H9 (cell line): ENCODE data around the gene OTUB2. TPM values are rescaled to one million over a fixed set of nuclear protein-coding genes. Genes with fewer than 3 reads are reported as not detected.

Source experiments
- DNase-seq: peaks from one replicate; pipeline ENCODE4 v3.0.0-alpha.2; 2017
- H2AFZ ChIP-seq: one replicate; pipeline ENCODE4 v1.6.1; 2013; ENCODE audit warnings: mild to moderate bottlenecking, low read length, control low read depth, moderate library complexity
- H2AK5ac ChIP-seq: 2 replicates; pipeline ENCODE4 v1.6.1; 2013; ENCODE audit warnings: low read length, control low read depth, mixed read lengths; ENCODE audit not compliant: insufficient read length
- H2BK120ac ChIP-seq: one replicate; pipeline ENCODE4 v1.6.1; 2013; ENCODE audit warnings: low read depth, mild to moderate bottlenecking, low read length, control low read depth, inconsistent platforms; ENCODE audit not compliant: poor library complexity, severe bottlenecking
- H2BK12ac ChIP-seq: 2 replicates; pipeline ENCODE4 v1.6.1; 2013; ENCODE audit warnings: low read length, control low read depth, mixed read lengths, low read depth; ENCODE audit not compliant: insufficient read length
- H2BK15ac ChIP-seq: 2 replicates; pipeline ENCODE4 v1.6.1; 2013; ENCODE audit warnings: low read depth, low read length, control low read depth
- H2BK20ac ChIP-seq: one replicate; pipeline ENCODE4 v1.6.1; 2013; ENCODE audit warnings: low read depth, mild to moderate bottlenecking, low read length, control low read depth, inconsistent platforms; ENCODE audit not compliant: poor library complexity, severe bottlenecking
- H2BK5ac ChIP-seq: 2 replicates; pipeline ENCODE4 v1.6.1; 2013; ENCODE audit warnings: low read length, control low read depth, mixed read lengths; ENCODE audit not compliant: insufficient read length
- H3K14ac ChIP-seq: 2 replicates; pipeline ENCODE4 v1.6.1; 2013; ENCODE audit warnings: low read length, control low read depth; ENCODE audit not compliant: insufficient read depth
- H3K18ac ChIP-seq: 2 replicates; pipeline ENCODE4 v1.6.1; 2013; ENCODE audit warnings: low read depth, mild to moderate bottlenecking, mixed read lengths, low read length, control low read depth; ENCODE audit not compliant: insufficient read length
- H3K23ac ChIP-seq: 2 replicates; pipeline ENCODE4 v1.6.1; 2013; ENCODE audit warnings: low read length, control low read depth, mixed read lengths, low read depth; ENCODE audit not compliant: insufficient read length
- H3K23me2 ChIP-seq: 2 replicates; pipeline ENCODE4 v1.6.1; 2013; ENCODE audit warnings: low read depth, mild to moderate bottlenecking, mixed read lengths, low read length, control low read depth; ENCODE audit not compliant: insufficient read length, poor library complexity, severe bottlenecking
- H3K27ac ChIP-seq: 2 replicates; pipeline ENCODE4 v1.5.1; 2013; ENCODE audit warnings: low read length, control low read depth, mixed read lengths, low read depth; ENCODE audit not compliant: insufficient read length
- H3K27me3 ChIP-seq: 2 replicates; pipeline ENCODE4 v1.6.1; 2013; ENCODE audit warnings: low read length, control low read depth, inconsistent platforms; ENCODE audit not compliant: insufficient read depth
- H3K4ac ChIP-seq: 2 replicates; pipeline ENCODE4 v1.6.1; 2013; ENCODE audit warnings: low read depth, mild to moderate bottlenecking, control low read depth, inconsistent platforms, low read length, moderate library complexity
- H3K4me1 ChIP-seq: 2 replicates; pipeline ENCODE4 v1.6.1; 2013; ENCODE audit warnings: low read length, control low read depth, inconsistent platforms; ENCODE audit not compliant: insufficient read depth
- H3K4me2 ChIP-seq: 2 replicates; pipeline ENCODE4 v1.6.1; 2013; ENCODE audit warnings: low read length, control low read depth, mixed read lengths; ENCODE audit not compliant: insufficient read length, insufficient read depth
- H3K56ac ChIP-seq: 2 replicates; pipeline ENCODE4 v1.6.1; 2013; ENCODE audit warnings: low read depth, mild to moderate bottlenecking, mixed read lengths, low read length, control low read depth; ENCODE audit not compliant: insufficient read length
- H3K79me1 ChIP-seq: 2 replicates; pipeline ENCODE4 v1.6.1; 2013; ENCODE audit warnings: low read depth, mild to moderate bottlenecking, moderate library complexity, low read length, control low read depth, inconsistent platforms; ENCODE audit not compliant: insufficient read depth, poor library complexity, severe bottlenecking
- H3K79me2 ChIP-seq: 2 replicates; pipeline ENCODE4 v1.6.1; 2013; ENCODE audit warnings: low read length, control low read depth, inconsistent platforms; ENCODE audit not compliant: insufficient read depth
- H3K9ac ChIP-seq: 2 replicates; pipeline ENCODE4 v1.6.1; 2013; ENCODE audit warnings: low read length, control low read depth, mixed read lengths; ENCODE audit not compliant: insufficient read length; ENCODE audit errors: extremely low read depth
- H3K9me3 ChIP-seq: one replicate; pipeline ENCODE4 v1.6.1; 2013; ENCODE audit warnings: low read depth, low read length, inconsistent platforms; ENCODE audit not compliant: control insufficient read depth
- H3T11ph ChIP-seq: one replicate; pipeline ENCODE4 v1.6.1; 2013; ENCODE audit warnings: mild to moderate bottlenecking, low read length, control low read depth, inconsistent platforms
- H4K20me1 ChIP-seq: one replicate; pipeline ENCODE4 v1.6.1; 2013; ENCODE audit not compliant: control insufficient read depth, insufficient read length, insufficient read depth
- H4K5ac ChIP-seq: 2 replicates; pipeline ENCODE4 v1.6.1; 2013; ENCODE audit warnings: low read depth, mild to moderate bottlenecking, mixed read lengths, low read length, control low read depth; ENCODE audit not compliant: insufficient read length
- H4K8ac ChIP-seq: replicated peaks from 2 replicates; pipeline ENCODE4 v1.6.1; 2013; ENCODE audit warnings: low read length, control low read depth, mixed read lengths, low read depth; ENCODE audit not compliant: insufficient read length
- H4K91ac ChIP-seq: 2 replicates; pipeline ENCODE4 v1.6.1; 2013; ENCODE audit warnings: low read depth, mild to moderate bottlenecking, moderate library complexity, mixed read lengths, low read length, control low read depth; ENCODE audit not compliant: insufficient read length
- H3K27ac Mint-ChIP-seq, 3 experiments: 2 replicates in 2 of 3; 3 replicates in 1 of 3; pipeline ENCODE4 v1.8.0; 2020 to 2021; ENCODE audit warnings: mixed read lengths in 3 of 3, mild to moderate bottlenecking in 1 of 3, moderate library complexity in 1 of 3
- H3K27me3 Mint-ChIP-seq: 2 replicates; pipeline ENCODE4 v1.8.0; 2021; ENCODE audit warnings: low read depth, mild to moderate bottlenecking, moderate library complexity, mixed read lengths
- H3K36me3 Mint-ChIP-seq, 3 experiments: 2 replicates in 2 of 3; 3 replicates in 1 of 3; pipeline ENCODE4 v1.8.0; 2020 to 2021; ENCODE audit warnings: low read depth in 3 of 3, mixed read lengths in 3 of 3; ENCODE audit not compliant: insufficient read depth in 1 of 3
- H3K4me1 Mint-ChIP-seq, 2 experiments: 2 replicates each; pipeline ENCODE4 v1.8.0; 2020; ENCODE audit warnings: mixed read lengths in 2 of 2
- H3K4me3 Mint-ChIP-seq, 2 experiments: 2 replicates in 1 of 2; 3 replicates in 1 of 2; pipeline ENCODE4 v1.8.0; 2020 to 2021; ENCODE audit warnings: mild to moderate bottlenecking in 2 of 2, mixed read lengths in 2 of 2, moderate library complexity in 1 of 2
- H3K9me3 Mint-ChIP-seq, 2 experiments: 2 replicates in 1 of 2; 3 replicates in 1 of 2; pipeline ENCODE4 v1.8.0; 2020; ENCODE audit warnings: mild to moderate bottlenecking in 2 of 2, mixed read lengths in 2 of 2, moderate library complexity in 1 of 2
- CTCF ChIP-seq: fragments of 200-600 bp; sonication (generic); conservative IDR thresholded peaks from 3 replicates; pipeline ENCODE4 v1.8.0; 2021; ENCODE audit warnings: antibody characterized with exemption, mild to moderate bottlenecking
- whole genome bisulfite sequencing: extraction: QIAGEN DNeasy Blood & Tissue Kit; methylation state at CpG from one replicate; pipeline ENCODE4 v1.1.7; 2013; ENCODE audit warnings: missing lambda C conversion rate, low lambda C conversion rate, mixed read lengths; ENCODE audit not compliant: insufficient read length; ENCODE audit errors: extremely low coverage; 5-methylcytosine and 5-hydroxymethylcytosine counted together
- long read RNA-seq: library from polyadenylated mRNA; unstranded; transcript quantifications from one replicate; pipeline ENCODE4 v2.0.0, GENCODE V29; 2020
- total RNA-seq: library from RNA; stranded (reverse); gene quantifications from 2 replicates; pipeline ENCODE4 v1.2.1, GENCODE V29; 2021

OTUB2 gene
- total RNA-seq = 3.6 and 3.7 TPM in 2 replicates
- long read RNA-seq, transcript OTUB2-201 (6 exons, 3,922 nt) = major isoform, 23 of 28 reads
- long read RNA-seq, partial matches to known transcripts = 0 of 28 reads
- long read RNA-seq, other reads (novel, unspliced or antisense) = 5 of 28 reads

DNA sequence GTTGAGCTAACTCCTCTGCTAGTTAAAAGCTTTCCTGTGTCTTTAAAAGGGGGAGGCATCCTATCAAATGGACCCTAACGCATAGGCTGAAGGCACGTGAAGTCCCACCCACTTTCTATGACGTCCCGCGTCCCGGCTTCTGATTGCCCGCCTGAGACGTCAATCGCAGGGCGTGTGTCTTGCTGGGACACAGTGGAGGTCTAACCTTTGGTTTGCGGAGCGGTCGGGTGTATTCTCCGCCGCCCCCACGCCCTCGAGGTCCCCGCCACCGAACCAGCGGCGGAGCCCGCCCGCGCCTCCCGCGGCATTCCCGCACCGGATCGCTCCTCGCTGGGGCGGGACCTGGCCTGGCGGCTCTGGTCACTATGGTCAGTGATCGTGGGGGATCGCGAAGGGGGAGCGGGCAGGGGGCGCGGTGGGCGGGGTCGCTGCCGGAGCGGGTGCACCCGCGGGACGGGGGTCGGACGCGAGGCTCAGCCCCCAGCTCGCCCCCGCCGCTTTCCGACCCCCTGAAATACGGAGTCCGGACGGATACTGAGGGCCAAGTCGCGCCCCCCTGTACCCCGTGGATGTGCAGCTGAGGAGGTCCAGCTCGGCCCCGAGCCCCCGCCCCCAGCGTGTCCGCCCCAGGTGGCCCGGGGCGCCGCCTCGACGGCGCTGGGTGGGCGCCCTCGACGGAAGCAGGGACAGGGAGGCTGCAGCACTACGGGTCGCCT is at the start of gene OTUB2:
Gene OTUB2 (plus strand): TSS at position 168 of the 716 bp plus-strand sequence. CDS start 198 bp downstream, at position 366.
- H3K9me3 Mint-ChIP-seq = no peaks in the 10 kb centered on the region
- Histone ChIP-seq H2BK12ac (no peak within 1 kb of the TSS), H3K9ac (no peak within 1 kb of the TSS), H3T11ph (no peak within 1 kb of the TSS), H3K79me1 (no peaks in the 10 kb centered on the region), H3K4ac (no peak within 1 kb of the TSS), H2AK5ac (no peak within 1 kb of the TSS), H3K79me2 (no peaks in the 10 kb centered on the region), H2AFZ (no peak within 1 kb of the TSS), H4K5ac (no peak within 1 kb of the TSS), H3K56ac (no peak within 1 kb of the TSS), H4K8ac (no peak within 1 kb of the TSS), H2BK5ac (no peak within 1 kb of the TSS), H3K27ac (no peak within 1 kb of the TSS), H3K23ac (no peak within 1 kb of the TSS), H4K20me1 (no peaks in the 10 kb centered on the region), H3K23me2 (no peaks in the 10 kb centered on the region), H2BK20ac (no peak within 1 kb of the TSS), H3K4me2 (peak within 1 kb of the TSS; percentile 45), H3K9me3 (no peaks in the 10 kb centered on the region), H3K18ac (no peak within 1 kb of the TSS), H3K4me1 (no peaks in the 10 kb centered on the region; the same call in 1 of the 2 replicates), H2BK120ac (no peak within 1 kb of the TSS), H3K27me3 (no peaks in the 10 kb centered on the region), H3K14ac (peak within 1 kb of the TSS; percentile 50; the same call in 1 of the 2 replicates), H4K91ac (no peak within 1 kb of the TSS), H2BK15ac (no peak within 1 kb of the TSS)
- H3K4me1 Mint-ChIP-seq = peaks cover 28 to 41% of the 10 kb centered on the region in 2 experiments
- H3K27me3 Mint-ChIP-seq = peaks cover 5% of the 10 kb centered on the region; the same call in 1 of the 2 replicates
- WGBS = no CpG with 5 or more reads among the region's 74 CpGs
- H3K4me3 Mint-ChIP-seq = peak within 1 kb of the TSS; percentile 62 to 81
- no peaks in the 10 kb centered on the region; a peak in 1 of 7 replicates for H3K36me3 Mint-ChIP-seq
- no peak within 1 kb of the TSS for H3K27ac Mint-ChIP-seq
- DNase-seq = peak; percentile 98
- TF ChIP-seq CTCF = no peak
